ENCODE measurements around the gene MT1HL1.
"Not testable (repeated sequence)": the region's sequence is repeated elsewhere in the genome, so short reads cannot be mapped to it uniquely, and the experiment has no call there.

The MT1HL1 gene

GRCh38 chr1:237016626-237017025, 12.4 kb upstream of the MT1HL1 start:
- no peak for DNase-seq (ENCODE audit: low spot score)

DNA sequence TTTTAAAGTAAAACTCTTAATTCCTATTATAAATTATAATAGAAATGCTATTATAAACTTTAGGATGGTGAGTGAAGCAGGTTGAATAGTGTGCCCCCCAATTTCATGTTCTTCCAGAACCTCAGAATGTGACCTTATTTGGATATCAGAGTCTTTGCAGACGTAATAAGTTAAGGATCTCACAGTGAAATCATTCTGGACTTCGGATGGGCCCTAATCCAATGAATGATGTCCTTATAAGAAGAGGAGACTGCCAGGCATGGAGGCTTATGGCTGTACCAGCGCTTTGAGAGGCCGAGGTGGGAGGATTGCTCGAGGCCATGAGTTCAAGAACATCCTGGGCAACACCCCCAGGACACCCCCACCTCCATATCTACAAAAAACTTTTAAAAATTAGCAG, 9.4 kb upstream of the MT1HL1 start:
- no peak for DNase-seq (ENCODE audit: low spot score)

GRCh38 chr1:237012788-237013383, 8.6 kb upstream of the MT1HL1 start:
- peak; percentile 60 for DNase-seq (ENCODE audit: low spot score)

DNA sequence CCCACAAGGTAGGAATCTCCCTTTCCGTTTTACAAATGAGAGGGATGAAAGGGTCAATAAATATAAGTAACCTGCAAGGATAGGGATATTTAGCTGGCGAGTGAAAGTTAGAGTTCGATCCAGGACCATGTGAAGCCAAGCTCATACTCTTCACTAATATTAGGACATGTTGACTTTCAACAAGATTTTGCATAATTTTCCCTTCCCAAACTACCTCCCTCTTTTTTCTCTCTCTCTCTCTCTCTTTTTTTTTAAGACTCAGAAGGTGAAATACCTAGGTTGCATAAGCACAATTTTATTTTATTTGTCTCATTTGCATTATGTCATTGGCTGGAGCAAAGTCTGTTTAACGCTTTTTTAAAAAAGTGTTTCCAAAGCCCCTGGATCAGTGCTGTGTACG, 8.1 kb upstream of the MT1HL1 start:
- no peak for DNase-seq (ENCODE audit: low spot score)

DNA sequence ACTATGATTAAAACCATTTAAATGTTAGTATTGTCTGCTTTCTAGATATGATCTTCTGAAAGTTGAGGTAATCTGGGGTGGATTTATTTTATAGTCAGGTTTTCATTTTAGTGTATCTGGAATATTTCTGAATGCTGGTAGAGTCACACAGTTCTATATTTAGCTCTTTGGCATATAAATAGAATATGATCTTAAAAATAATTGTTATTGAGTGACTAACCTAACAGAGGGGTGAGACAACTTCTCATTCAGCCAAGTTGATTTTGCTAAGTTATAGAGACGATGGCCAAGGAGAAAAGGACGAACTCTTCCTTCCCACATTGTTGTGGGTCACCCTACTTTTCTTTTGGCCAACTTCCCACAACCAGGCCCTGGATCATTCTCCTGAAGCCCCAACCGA, 7.2 kb upstream of the MT1HL1 start:
- no peak for DNase-seq (ENCODE audit: low spot score)

DNA sequence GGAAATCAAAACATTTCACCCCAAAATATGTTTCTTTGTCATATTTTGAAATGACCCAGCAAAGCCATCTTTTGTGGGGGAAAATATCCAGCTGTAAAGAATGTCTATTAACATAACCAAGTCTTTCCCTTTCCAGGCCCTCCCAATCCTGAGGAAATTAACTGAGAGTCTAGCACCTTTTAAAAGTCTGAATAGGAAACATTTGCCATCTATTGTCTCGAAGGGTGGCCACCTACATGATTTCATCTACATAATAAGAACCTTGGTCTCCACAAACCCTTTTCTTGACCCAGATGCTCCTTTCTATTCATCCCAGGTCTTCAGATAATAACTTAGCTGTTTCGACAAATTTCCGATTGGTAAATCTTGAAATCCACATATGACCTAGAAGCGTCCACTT, 5.4 kb upstream of the MT1HL1 start:
- no peak for DNase-seq (ENCODE audit: low spot score)

- no peak for DNase-seq (ENCODE audit: low spot score)
Observed at GRCh38 chr1:237007147-237007881, 3.1 kb upstream of the MT1HL1 start.

GRCh38 chr1:237005674-237006073, 1.4 kb upstream of the MT1HL1 start:
- DNase-seq (ENCODE audit: low spot score) = no peak

- no peak for DNase-seq (ENCODE audit: low spot score)
Observed at GRCh38 chr1:237003516-237003915, 725 bp downstream of the MT1HL1 start.

- DNase-seq (ENCODE audit: low spot score) = no peak
Observed at GRCh38 chr1:237000191-237000590, 4.0 kb downstream of the MT1HL1 start.

DNA sequence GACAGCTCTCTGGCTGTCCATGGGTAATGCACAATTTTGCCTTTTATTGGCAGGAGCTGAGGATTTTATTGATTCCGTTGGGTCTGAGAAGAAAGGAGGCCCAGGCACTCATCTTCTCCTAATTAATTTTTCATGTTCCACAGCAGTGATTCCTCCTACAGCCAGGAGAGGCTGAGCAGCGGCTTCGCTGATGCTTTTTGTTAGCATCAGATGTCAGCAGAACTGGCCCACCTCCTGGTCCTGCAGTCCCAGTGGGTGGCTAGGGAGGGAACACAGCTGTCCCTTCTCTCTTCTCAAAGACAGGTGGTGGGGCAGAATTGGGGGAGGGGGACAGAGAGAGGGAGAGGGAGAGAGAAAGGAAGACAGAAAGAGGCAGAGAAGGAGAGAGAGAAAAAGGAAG, 5.7 kb downstream of the MT1HL1 start:
- no peak for DNase-seq (ENCODE audit: low spot score)

DNA sequence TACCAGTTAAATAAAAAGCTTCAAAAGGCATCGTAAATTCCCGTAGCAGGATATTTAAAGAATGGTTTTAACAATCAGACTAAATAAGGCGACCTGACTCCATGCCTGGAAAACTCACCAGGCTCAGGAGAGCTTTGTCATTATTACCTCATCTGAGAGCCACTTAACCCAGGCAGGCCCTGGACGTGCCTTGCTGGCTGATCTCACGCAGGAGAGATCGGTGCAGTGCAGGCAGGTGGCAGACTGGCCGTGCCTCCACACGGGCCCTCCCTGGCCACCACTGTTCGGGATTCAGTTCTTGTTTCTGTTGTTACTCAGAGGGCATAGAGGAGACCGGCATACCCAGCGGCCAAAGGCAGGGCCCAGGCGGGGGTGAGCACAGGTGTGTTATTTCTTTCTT, 6.4 kb downstream of the MT1HL1 start:
- DNase-seq (ENCODE audit: low spot score) = no peak

- DNase-seq (ENCODE audit: low spot score) = no peak
Observed at GRCh38 chr1:236997361-236997760, 6.9 kb downstream of the MT1HL1 start.

GRCh38 chr1:236994450-236994849, 9.8 kb downstream of the MT1HL1 start:
- no peak for DNase-seq (ENCODE audit: low spot score)

DNA sequence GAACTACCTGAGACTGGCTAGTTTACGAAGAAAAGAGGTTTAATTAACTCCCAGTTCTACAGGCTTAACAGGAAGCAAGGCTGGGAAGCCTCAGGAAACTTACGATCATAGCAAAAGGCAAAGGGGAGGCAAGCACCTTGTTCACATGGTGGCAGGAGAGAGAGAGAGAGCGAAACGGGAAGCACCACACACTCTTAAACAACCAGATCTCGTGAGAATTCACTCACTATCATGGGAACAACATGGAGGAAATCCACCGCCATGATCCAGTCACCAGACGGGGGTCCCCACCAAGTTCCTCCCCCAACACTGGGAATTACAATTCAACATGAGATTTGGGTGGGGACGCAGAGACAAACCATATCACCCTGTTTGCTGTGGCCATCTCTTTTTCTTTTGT, 11.8 kb downstream of the MT1HL1 start:
- no peak for DNase-seq (ENCODE audit: low spot score)

DNA sequence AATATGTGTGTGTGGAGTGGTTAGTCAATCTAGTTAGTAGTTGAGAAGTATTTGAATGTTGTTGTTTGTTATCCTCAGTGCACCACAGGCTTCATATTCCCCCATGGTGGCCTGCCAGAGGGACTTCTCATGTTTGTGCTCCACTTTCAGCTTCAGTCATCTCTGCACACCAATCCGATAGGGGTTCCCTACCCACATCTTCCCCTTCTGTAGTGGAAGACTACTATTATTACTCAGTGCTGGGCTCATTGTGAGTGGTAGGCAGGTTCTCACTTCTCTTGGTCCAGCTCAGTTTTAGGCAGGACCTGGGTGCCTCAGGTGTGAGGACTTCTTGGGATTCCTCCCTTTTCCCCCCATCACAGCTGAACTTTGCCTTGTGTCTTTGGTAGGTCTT, 14.2 kb downstream of the MT1HL1 start:
- DNase-seq (ENCODE audit: low spot score) = no peak

- DNase-seq (ENCODE audit: low spot score) = no peak
Observed at GRCh38 chr1:236989290-236990051, 14.8 kb downstream of the MT1HL1 start.

DNA sequence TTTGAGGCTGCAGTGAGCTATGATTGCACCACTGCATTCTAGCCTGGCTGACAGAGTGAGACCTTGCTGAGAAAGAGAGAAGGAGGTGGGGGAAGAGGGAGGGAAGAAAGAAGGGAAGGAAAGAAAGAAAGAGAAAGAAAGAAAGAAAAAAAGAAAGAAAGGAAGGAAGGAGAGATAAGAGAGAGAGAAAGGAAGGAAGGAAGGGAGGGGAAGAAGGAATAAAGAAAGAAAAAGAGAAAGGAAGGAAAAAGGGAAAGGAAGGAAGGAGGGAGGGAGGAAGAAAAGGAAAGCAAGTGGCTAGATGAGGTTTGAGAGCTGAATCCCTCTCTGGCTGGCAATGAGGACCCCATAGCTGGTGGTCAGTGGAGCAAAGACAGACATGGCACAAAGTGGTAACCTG, 20.4 kb downstream of the MT1HL1 start:
- DNase-seq (ENCODE audit: low spot score) = no peak

DNA sequence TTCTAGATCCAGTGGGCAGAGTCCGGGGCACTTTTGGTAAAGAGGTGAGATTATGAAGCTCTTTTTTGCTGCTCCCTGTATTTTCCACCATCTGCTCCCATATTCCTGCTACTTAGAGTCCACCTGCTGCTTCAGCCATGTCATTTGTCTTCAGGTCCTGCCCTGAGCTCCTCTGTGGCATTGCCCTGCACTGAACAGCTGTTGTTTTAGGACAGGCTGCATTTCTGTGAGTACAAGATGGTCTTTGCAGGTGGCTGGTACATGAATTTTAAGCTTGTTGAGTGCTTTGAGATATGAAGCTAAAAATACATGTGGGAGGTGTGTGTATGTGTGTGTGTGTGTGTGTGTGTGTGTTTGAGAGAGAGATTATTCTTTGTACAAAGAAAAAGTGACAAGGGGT, 21.9 kb downstream of the MT1HL1 start:
- no peak for DNase-seq (ENCODE audit: low spot score)

DNA sequence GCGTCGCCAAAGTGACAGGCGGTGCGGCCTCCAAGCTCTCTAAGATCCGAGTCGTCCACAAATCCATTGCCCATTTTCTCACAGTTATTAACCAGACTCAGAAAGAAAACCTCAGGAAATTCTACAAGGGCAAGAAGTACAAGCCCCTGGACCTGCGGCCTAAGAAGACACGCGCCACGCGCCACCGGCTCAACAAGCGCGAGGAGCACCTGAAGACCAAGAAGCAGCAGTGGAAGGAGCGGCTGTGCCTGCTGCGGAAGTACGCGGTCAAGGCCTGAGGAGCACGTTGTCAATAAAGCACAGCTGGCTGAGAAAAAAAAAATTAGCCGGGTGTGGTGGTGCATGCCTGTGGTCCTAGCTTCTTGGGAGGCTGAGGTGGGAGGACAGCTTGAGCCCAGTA, 22.8 kb downstream of the MT1HL1 start:
- DNase-seq (ENCODE audit: low spot score) = not testable (repeated sequence)

DNA sequence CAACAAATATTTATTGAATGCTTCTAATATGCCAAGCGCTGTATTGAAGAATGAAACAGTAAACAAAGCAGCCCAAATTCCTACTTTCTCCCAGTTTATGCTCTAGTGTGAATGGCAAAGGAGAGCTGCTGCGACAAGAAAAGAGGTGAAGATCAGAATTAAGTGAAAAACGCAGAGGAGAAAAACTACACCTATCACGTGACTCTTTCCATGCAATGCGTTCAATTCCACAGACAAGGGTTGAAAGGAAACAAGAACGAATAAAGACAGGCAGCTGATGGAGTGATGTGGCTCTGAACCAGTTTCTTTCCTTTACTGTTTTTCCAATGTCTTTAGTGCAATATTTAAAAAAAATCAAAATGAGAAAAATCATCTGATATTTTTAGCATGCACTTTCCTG, 23.6 kb downstream of the MT1HL1 start:
- no peak for DNase-seq (ENCODE audit: low spot score)

- no peak for DNase-seq (ENCODE audit: low spot score)
Observed at GRCh38 chr1:236979149-236979900, 24.9 kb downstream of the MT1HL1 start.

- DNase-seq (ENCODE audit: low spot score) = no peak
Observed at GRCh38 chr1:236978740-236979139, 25.5 kb downstream of the MT1HL1 start.

Data from LoVo (cell line).